Ovary (tissue), 9 donors: ENCODE measurements around the gene HIBCH. TPM values are rescaled to one million over a fixed set of nuclear protein-coding genes. Genes with fewer than 3 reads are reported as not detected.

Experiments used
- DNase-seq, 5 donors: peaks; one replicate each; pipeline ENCODE4 v3.0.0-alpha.2; 2019 to 2020
- H3K27ac ChIP-seq, 2 donors: fragments of 200-600 bp; one replicate each; pipeline versions ENCODE4 v1.5.1 to v1.8.0; 2019 to 2022
- H3K27me3 ChIP-seq: fragments of 200-600 bp; one replicate; pipeline ENCODE4 v1.8.0; 2022
- H3K36me3 ChIP-seq: fragments of 200-600 bp; sonication (generic); one replicate; pipeline ENCODE4 v1.5.1; 2019
- H3K4me1 ChIP-seq: one replicate; pipeline ENCODE4 v1.8.1; 2013; ENCODE audit warnings: mild to moderate bottlenecking, moderate library complexity; ENCODE audit not compliant: insufficient read depth
- H3K4me3 ChIP-seq: fragments of 200-600 bp; sonication (generic); one replicate; pipeline ENCODE4 v1.5.1; 2017
- H3K9me3 ChIP-seq, 2 donors: fragments of 200-600 bp in 1 of 2; sonication (generic) in 1 of 2; one replicate each; pipeline versions ENCODE4 v1.5.1 to v1.8.1; 2013 to 2019; ENCODE audit warnings: mild to moderate bottlenecking in 1 of 2, moderate library complexity in 1 of 2
- EP300 ChIP-seq: sonication (generic); formaldehyde crosslinking; IDR thresholded peaks from one replicate; pipeline ENCODE4 v1.6.1; 2017; ENCODE audit warnings: antibody characterized with exemption
- POLR2A ChIP-seq: fragments of 450-650 bp; IDR thresholded peaks from one replicate; pipeline ENCODE4 v1.6.1; 2017; ENCODE audit warnings: antibody characterized with exemption, mild to moderate bottlenecking, moderate library complexity
- WGBS, 3 donors: extraction: QIAGEN DNeasy Blood & Tissue Kit in 1 of 3; methylation state at CpG; one replicate each; pipeline versions ENCODE4 v1.1.5 to v1.1.7; 2013 to 2017; 5-methylcytosine and 5-hydroxymethylcytosine counted together
- intact Hi-C, 4 donors: fragments of 100-400 bp; cut with DNase I; formaldehyde crosslinking; loops; one replicate each; pipeline versions ENCODE4 v1.11.0 to v1.15.1; 2022 to 2023
- polyA plus RNA-seq, 2 donors: library from polyadenylated mRNA; stranded (reverse); fragments of 200-250 nt in 1 of 2; fragments of 350-450 nt in 1 of 2; fragmentation: Illumina TruSeq in 1 of 2; extraction: RNeasy Lipid Tissue Mini Kit (QIAGEN cat#74804) in 1 of 2; gene quantifications; one replicate each; pipeline ENCODE4 v1.2.3, GENCODE V29; 2013 to 2014
- total RNA-seq, 7 donors: library from RNA; depleted of rRNA in 2 of 7; stranded (reverse); fragments of >200 nt in 2 of 7; fragmentation: NEBNext Ultra II Directional in 3 of 7; extraction: Animal tissue kit (Norgen Biotek cat#: 25700) in 3 of 7; gene quantifications; one replicate each; pipeline versions ENCODE4 v1.1.0 to v1.2.4, GENCODE V29; 2016 to 2023
- TF ChIP-seq, protein P1 (sequence below), 3 donors: fragments of 450-650 bp in 2 of 3; fragments of 200-600 bp in 1 of 3; IDR thresholded peaks; one replicate each; pipeline versions ENCODE4 v1.5.1 to v1.8.0; 2016 to 2022; ENCODE audit warnings: antibody characterized with exemption in 3 of 3, mild to moderate bottlenecking in 1 of 3
- donor health status: DM: no; HTN: no; CAD: no; lungs with moderate emphysema.
- donor health status: DM: no; HTN: no; CAD: no.
- donor health status: Bipolar disorder and iron deficiency.
- donor health status: DM: yes; HTN: yes; CAD: no.
- donor health status: DM: no; HTN: no; CAD: no.
- donor health status: DM: yes; HTN: yes; CAD: no.

HIBCH gene
- total and polyA plus RNA-seq, 9 donors = 9.7 to 28.4 (median 21.7) TPM

DNA sequence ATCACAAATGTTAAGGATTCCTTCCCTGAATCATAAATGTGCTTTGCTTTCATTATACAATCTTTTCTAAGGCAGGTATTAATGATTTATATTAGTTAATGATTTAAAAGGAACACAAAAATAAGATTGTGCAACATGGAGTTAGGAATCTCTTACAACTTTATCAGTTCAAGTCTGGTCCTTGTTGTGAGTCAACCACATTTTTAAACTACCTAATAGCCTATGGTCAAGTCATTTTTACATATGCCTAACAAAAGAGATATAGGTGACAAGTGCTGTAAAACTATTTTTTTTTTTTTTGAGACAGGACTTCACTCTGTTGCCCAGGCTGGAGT is 15.6 kb upstream of the HIBCH start:
- no peaks in the 10 kb centered on the region for H3K36me3 ChIP-seq
- no peaks in the 10 kb centered on the region for H3K9me3 ChIP-seq
- intact Hi-C loops = no loop called here
- no peaks in the 10 kb centered on the region for H3K4me1 ChIP-seq
- TF ChIP-seq EP300 (no peak), POLR2A (no peak)
- TF ChIP-seq, protein P1, sequence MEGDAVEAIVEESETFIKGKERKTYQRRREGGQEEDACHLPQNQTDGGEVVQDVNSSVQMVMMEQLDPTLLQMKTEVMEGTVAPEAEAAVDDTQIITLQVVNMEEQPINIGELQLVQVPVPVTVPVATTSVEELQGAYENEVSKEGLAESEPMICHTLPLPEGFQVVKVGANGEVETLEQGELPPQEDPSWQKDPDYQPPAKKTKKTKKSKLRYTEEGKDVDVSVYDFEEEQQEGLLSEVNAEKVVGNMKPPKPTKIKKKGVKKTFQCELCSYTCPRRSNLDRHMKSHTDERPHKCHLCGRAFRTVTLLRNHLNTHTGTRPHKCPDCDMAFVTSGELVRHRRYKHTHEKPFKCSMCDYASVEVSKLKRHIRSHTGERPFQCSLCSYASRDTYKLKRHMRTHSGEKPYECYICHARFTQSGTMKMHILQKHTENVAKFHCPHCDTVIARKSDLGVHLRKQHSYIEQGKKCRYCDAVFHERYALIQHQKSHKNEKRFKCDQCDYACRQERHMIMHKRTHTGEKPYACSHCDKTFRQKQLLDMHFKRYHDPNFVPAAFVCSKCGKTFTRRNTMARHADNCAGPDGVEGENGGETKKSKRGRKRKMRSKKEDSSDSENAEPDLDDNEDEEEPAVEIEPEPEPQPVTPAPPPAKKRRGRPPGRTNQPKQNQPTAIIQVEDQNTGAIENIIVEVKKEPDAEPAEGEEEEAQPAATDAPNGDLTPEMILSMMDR (IDR thresholded peaks at IDR 0.05) = no peak
- no peaks in the 10 kb centered on the region for H3K27me3 ChIP-seq
- no peak overlapping the region for H3K4me3 ChIP-seq
- no peak for DNase-seq
- no peak overlapping the region for H3K27ac ChIP-seq

DNA sequence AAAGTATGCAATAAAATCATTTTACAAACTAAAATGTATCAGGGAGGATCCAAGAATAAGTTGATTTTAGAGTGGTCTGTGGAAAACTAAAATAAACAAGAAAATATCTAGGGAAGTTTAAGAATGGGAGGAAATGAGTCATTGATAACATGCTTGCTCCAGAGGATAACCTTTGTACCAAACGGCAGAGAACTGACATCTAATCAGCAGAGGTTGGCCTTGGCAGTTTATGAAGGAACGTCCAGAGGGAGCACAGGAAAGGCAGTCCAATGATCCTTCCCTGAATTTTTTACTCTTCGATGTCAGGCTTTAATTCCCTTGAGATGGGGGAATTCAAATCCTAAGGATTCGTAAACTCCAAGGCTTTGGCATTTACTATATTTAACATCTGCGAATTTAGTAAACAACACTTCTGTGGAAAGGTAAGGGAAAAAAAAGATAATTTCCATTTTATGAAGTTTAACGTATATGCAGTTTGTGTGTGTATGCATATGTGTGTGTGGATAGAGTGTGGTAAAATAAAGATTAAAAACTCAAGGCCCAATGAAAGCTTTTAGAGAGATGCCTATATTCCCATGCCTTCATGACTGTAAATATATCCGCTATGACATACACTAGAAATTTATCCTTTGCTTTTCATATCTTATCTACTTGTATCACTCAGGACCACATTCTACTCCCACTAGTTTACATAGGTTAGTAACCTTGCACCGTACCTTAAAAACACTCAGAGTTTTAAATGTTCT is 15.0 kb upstream of the HIBCH start:
- H3K4me3 ChIP-seq = no peak overlapping the region
- DNase-seq = no peak
- no peak overlapping the region for H3K27ac ChIP-seq
- no peaks in the 10 kb centered on the region for H3K36me3 ChIP-seq
- TF ChIP-seq EP300 = no peak
- TF ChIP-seq, protein P1 (IDR thresholded peaks at IDR 0.05) = no peak
- no peak for TF ChIP-seq POLR2A
- no peaks in the 10 kb centered on the region for H3K4me1 ChIP-seq
- intact Hi-C loops = no loop called here
- no peaks in the 10 kb centered on the region for H3K9me3 ChIP-seq
- 48 to 56% (median 53%) methylated on average over 8 of the region's 8 CpGs for WGBS, 3 donors
- H3K27me3 ChIP-seq = no peaks in the 10 kb centered on the region

DNA sequence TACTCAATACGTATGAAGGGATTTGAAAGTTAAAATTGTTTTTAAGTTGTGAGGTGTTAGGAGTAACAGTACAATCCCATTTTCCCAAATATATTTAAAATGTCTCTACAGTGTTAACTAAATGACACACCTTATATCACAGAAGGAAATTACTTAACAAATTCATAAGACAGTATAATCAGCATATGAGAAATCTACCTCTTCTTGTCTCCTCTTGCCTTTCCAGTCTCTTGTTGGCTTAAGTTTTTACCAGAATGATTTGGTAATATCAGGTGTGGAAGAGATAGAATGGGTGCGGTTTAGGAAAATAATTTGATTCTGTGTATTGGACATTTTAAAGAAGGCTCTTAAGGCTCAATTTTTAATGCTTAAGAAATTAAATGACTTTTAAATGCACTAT is 14.3 kb upstream of the HIBCH start:
- no peak overlapping the region for H3K27ac ChIP-seq
- H3K4me1 ChIP-seq = no peaks in the 10 kb centered on the region
- intact Hi-C loops = no loop called here
- H3K36me3 ChIP-seq = no peaks in the 10 kb centered on the region
- no peak overlapping the region for H3K4me3 ChIP-seq
- H3K9me3 ChIP-seq = no peaks in the 10 kb centered on the region
- no peaks in the 10 kb centered on the region for H3K27me3 ChIP-seq
- DNase-seq = no peak
- WGBS, 3 donors = 64 to 75% (median 72%) methylated on average over 2 of the region's 2 CpGs
- TF ChIP-seq POLR2A (no peak), EP300 (no peak)
- TF ChIP-seq, protein P1 (IDR thresholded peaks at IDR 0.05) = no peak

DNA sequence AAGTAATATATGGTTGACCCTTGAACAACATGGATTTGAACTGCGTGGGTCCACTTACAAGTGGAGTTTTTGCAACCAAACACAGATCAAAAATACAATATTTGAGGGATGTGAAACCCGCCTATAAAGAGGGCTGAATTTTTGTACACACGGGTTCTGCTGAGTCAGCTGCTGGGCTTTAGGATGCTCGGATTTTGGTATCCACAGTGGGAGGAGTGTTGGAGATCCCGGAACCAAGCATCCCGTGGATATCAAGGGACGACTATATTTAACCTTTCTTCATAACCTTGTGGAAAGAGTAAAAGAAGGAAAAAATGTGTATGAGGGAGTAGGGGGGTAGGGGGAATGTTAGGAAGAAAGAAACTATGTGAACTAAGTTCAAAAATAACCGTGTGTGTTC is 13.8 kb upstream of the HIBCH start:
- Histone ChIP-seq H3K27me3 (no peaks in the 10 kb centered on the region), H3K4me3 (no peak overlapping the region), H3K9me3 (no peaks in the 10 kb centered on the region), H3K4me1 (no peaks in the 10 kb centered on the region), H3K27ac (no peak overlapping the region), H3K36me3 (no peaks in the 10 kb centered on the region)
- intact Hi-C loops = no loop called here
- DNase-seq = no peak
- TF ChIP-seq, protein P1 (IDR thresholded peaks at IDR 0.05) = no peak
- TF ChIP-seq EP300 (no peak), POLR2A (no peak)
- WGBS, 3 donors = 19 to 35% (median 27%) methylated on average over 8 of the region's 8 CpGs
